HG03378 (cell line): ENCODE measurements around the gene SYPL2.

Experiments used
- ATAC-seq: cut with Tn5 transposase; IDR thresholded peaks from one replicate; pipeline ENCODE4 v1.9.1; 2021; ENCODE audit warnings: mild to moderate bottlenecking, moderate library complexity; ENCODE audit not compliant: unreplicated experiment

Gene SYPL2

GRCh38 chr1:109490934-109491302 is 24.6 kb downstream of the SYPL2 start:
- ATAC-seq, result no peak

- ATAC-seq, result no peak
Observed at GRCh38 chr1:109491372-109491771, 25.0 kb downstream of the SYPL2 start.

GRCh38 chr1:109492779-109493178 is 26.4 kb downstream of the SYPL2 start:
- no peak for ATAC-seq

GRCh38 chr1:109493227-109493626 is 26.9 kb downstream of the SYPL2 start:
- ATAC-seq, result no peak

GRCh38 chr1:109493805-109494539 is 27.6 kb downstream of the SYPL2 start, which contains the start of gene CYB561D1:
TSS of gene CYB561D1 (plus strand) at chr1:109494094. CDS start at chr1:109494140, 46 bp downstream.
- ATAC-seq, result peak; percentile 66

- ATAC-seq, result no peak
Observed at GRCh38 chr1:109495738-109496137, 29.4 kb downstream of the SYPL2 start.

GRCh38 chr1:109497449-109498160 is 31.3 kb downstream of the SYPL2 start:
- ATAC-seq, result no peak

GRCh38 chr1:109498161-109498801 is 31.9 kb downstream of the SYPL2 start:
- no peak for ATAC-seq

GRCh38 chr1:109499081-109499480 is 32.7 kb downstream of the SYPL2 start:
- no peak for ATAC-seq

GRCh38 chr1:109499661-109500536 is 33.6 kb downstream of the SYPL2 start:
- no peak for ATAC-seq

- ATAC-seq, result no peak
Observed at GRCh38 chr1:109500941-109501381, 34.6 kb downstream of the SYPL2 start.

- ATAC-seq, result no peak
Observed at GRCh38 chr1:109501644-109502363, 35.5 kb downstream of the SYPL2 start.

GRCh38 chr1:109502364-109502851 is 36.1 kb downstream of the SYPL2 start:
- ATAC-seq, result no peak

- no peak for ATAC-seq
Observed at GRCh38 chr1:109503935-109504334, 37.6 kb downstream of the SYPL2 start.

- no peak for ATAC-seq
Observed at GRCh38 chr1:109504974-109505373, 38.6 kb downstream of the SYPL2 start.

GRCh38 chr1:109508001-109508872 is 41.9 kb downstream of the SYPL2 start:
- ATAC-seq, result no peak

GRCh38 chr1:109508873-109509175 is 42.5 kb downstream of the SYPL2 start:
- no peak for ATAC-seq

- ATAC-seq, result no peak
Observed at GRCh38 chr1:109509176-109510134, 43.1 kb downstream of the SYPL2 start, which contains the start of gene AMIGO1. TSS of gene AMIGO1 (minus strand) at chr1:109509727. CDS start at chr1:109508912, 815 bp downstream.
